Muscle of leg (tissue), 9 donors: ENCODE data around the gene ARL5B. TPM values are rescaled to one million over a fixed set of nuclear protein-coding genes. Genes with fewer than 3 reads are reported as not detected.

Experiments
- polyA plus RNA-seq, 8 donors: library from polyadenylated mRNA; unstranded; fragments of 120-200 nt; gene quantifications; one replicate each; pipeline versions ENCODE4 v1.2.1 to v1.2.3, GENCODE V29; 2013; ENCODE audit warnings: inconsistent platforms in 1 of 8, low replicate concordance in 1 of 8; ENCODE audit not compliant: insufficient read length in 8 of 8, insufficient read depth in 1 of 8
- total RNA-seq: library from RNA; stranded (reverse); fragments of 120-200 nt; gene quantifications from one replicate; pipeline ENCODE4 v1.2.4, GENCODE V29; 2013

ARL5B gene
- total and polyA plus RNA-seq, 9 donors, result 16.1 to 31.2 (median 21.2) TPM

Other genes starting within 250 kb of the ARL5B start
- gene NSUN6, start 7.8 kb upstream of the ARL5B start, total RNA-seq, result 16.5 TPM
- 10 to 100 TPM in 6 of 8 donors, 1 to 10 TPM in 2; 9.1 to 21.7 (median 12.7) TPM for gene NSUN6, start 7.8 kb upstream of the ARL5B start, polyA plus RNA-seq